Jurkat, Clone E6-1 (cell line): ENCODE measurements around the gene RFX2. TPM values are rescaled to one million over a fixed set of nuclear protein-coding genes. Genes with fewer than 3 reads are reported as not detected.
A peak's percentile ranks its signal among the peaks of the same experiment; 100 is the strongest.

Source experiments
- DNase-seq: peaks from one replicate; pipeline ENCODE4 v3.0.0-alpha.2; 2011; ENCODE audit warnings: low read depth, low spot score
- H3K4me3 ChIP-seq: 2 replicates; pipeline ENCODE4 v1.5.1; 2011; ENCODE audit warnings: mild to moderate bottlenecking, low read length, control low read depth, moderate library complexity
- polyA plus RNA-seq: library from polyadenylated mRNA; unstranded; fragments of >200 nt; gene quantifications from one replicate; pipeline ENCODE4 v1.2.1, GENCODE V29; 2012; ENCODE audit warnings: missing spikeins; ENCODE audit not compliant: insufficient read length, insufficient read depth

RFX2 gene
- 12.7 TPM for polyA plus RNA-seq

- peak within 1 kb of the TSS; percentile 62 for H3K4me3 ChIP-seq
- DNase-seq: peak; percentile 96
Observed at GRCh38 chr19:6110360-6110977, at the start of gene RFX2. Gene RFX2 (minus strand): TSS chr19:6110500. CDS start chr19:6047496, 63,004 bp downstream.

- DNase-seq: no peak
- no peak overlapping the region for H3K4me3 ChIP-seq
Observed at GRCh38 chr19:6156033-6156432, 45.7 kb upstream of the RFX2 start.

GRCh38 chr19:6150289-6150688 lies 40.0 kb upstream of the RFX2 start:
- H3K4me3 ChIP-seq: no peak overlapping the region
- no peak for DNase-seq

GRCh38 chr19:6141217-6141616 lies 30.9 kb upstream of the RFX2 start:
- H3K4me3 ChIP-seq: no peak overlapping the region
- no peak for DNase-seq

GRCh38 chr19:6138511-6138910 lies 28.2 kb upstream of the RFX2 start:
- no peak for DNase-seq
- no peak overlapping the region for H3K4me3 ChIP-seq

GRCh38 chr19:6138066-6138465 lies 27.8 kb upstream of the RFX2 start:
- DNase-seq: no peak
- no peak overlapping the region for H3K4me3 ChIP-seq

GRCh38 chr19:6133231-6133630 lies 22.9 kb upstream of the RFX2 start:
- DNase-seq: no peak
- no peak overlapping the region for H3K4me3 ChIP-seq

- no peak overlapping the region for H3K4me3 ChIP-seq
- DNase-seq: no peak
Observed at GRCh38 chr19:6132482-6132881, 22.2 kb upstream of the RFX2 start.

GRCh38 chr19:6127716-6128335 lies 17.5 kb upstream of the RFX2 start:
- no peak for DNase-seq
- H3K4me3 ChIP-seq: no peak overlapping the region

GRCh38 chr19:6126335-6126974 lies 16.2 kb upstream of the RFX2 start:
- DNase-seq: peak; percentile 63
- no peak overlapping the region for H3K4me3 ChIP-seq

GRCh38 chr19:6125571-6125989 lies 15.3 kb upstream of the RFX2 start:
- no peak overlapping the region for H3K4me3 ChIP-seq
- peak; percentile 68 for DNase-seq

- no peak for DNase-seq
Observed at GRCh38 chr19:6119031-6119430, 8.7 kb upstream of the RFX2 start.

GRCh38 chr19:6118043-6118442 lies 7.7 kb upstream of the RFX2 start:
- DNase-seq: no peak
- H3K4me3 ChIP-seq: no peak overlapping the region

More at GRCh38 chr19:6119031-6119430, 8.7 kb upstream of the RFX2 start:
- H3K4me3 ChIP-seq: no peak overlapping the region

GRCh38 chr19:6117534-6117933 lies 7.2 kb upstream of the RFX2 start:
- no peak overlapping the region for H3K4me3 ChIP-seq
- DNase-seq: no peak

- no peak for DNase-seq
- H3K4me3 ChIP-seq: no peak overlapping the region
Observed at GRCh38 chr19:6116749-6117430, 6.6 kb upstream of the RFX2 start.

- DNase-seq: no peak
- H3K4me3 ChIP-seq: no peak overlapping the region
Observed at GRCh38 chr19:6115992-6116391, 5.7 kb upstream of the RFX2 start.

GRCh38 chr19:6113616-6114188 lies 3.4 kb upstream of the RFX2 start:
- no peak for DNase-seq

GRCh38 chr19:6109947-6110346 lies 353 bp downstream of the RFX2 start:
- DNase-seq: no peak
- H3K4me3 ChIP-seq: peak overlapping the region; percentile 60

More at GRCh38 chr19:6113616-6114188, 3.4 kb upstream of the RFX2 start:
- H3K4me3 ChIP-seq: no peak overlapping the region
